ENCODE data around the gene DIPK1B.

- TF ChIP-seq CTCF (conservative IDR thresholded peaks at IDR 0.05) (no peak), ZFX (IDR thresholded peaks at IDR 0.05) (no peak)
Observed at GRCh38 chr9:136667940-136668760, 44.2 kb upstream of the DIPK1B start.
